ENCODE results near the gene FMNL3. TPM values are rescaled to one million over a fixed set of nuclear protein-coding genes. Genes with fewer than 3 reads are reported as not detected.

FMNL3 gene
- total RNA-seq, 2 donors from 2014 or later, result 3.0 to 6.2 TPM

DNA sequence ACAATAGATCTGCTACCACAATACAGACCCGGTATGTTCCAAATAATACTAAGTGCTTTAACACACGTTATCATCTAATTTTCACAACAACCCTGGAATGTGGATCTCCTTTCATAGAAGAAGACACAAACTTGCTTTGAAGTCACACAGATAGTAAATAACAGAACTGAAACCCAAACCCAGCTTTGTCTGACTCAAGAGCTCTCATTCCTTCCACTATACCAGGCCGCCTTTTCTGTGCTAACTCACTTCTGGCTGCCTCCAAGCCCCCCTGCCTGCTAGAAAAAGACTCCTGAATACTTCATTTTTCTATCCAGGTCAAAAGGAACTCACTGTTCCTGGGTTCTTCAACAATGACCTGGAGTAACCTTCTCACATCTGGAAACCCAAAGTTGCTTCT, 46.0 kb downstream of the FMNL3 start:
- no peak for ATAC-seq
- H3K36me3 ChIP-seq (replicated peaks in 1 of 2; ENCODE audit: insufficient read depth in 1 of 2, low read depth in 2 of 2), result no peaks in the 10 kb centered on the region
- H3K4me3 ChIP-seq, result no peak overlapping the region
- TF ChIP-seq POLR2A (IDR thresholded peaks at IDR 0.05), result no peak
- TF ChIP-seq, protein P1, sequence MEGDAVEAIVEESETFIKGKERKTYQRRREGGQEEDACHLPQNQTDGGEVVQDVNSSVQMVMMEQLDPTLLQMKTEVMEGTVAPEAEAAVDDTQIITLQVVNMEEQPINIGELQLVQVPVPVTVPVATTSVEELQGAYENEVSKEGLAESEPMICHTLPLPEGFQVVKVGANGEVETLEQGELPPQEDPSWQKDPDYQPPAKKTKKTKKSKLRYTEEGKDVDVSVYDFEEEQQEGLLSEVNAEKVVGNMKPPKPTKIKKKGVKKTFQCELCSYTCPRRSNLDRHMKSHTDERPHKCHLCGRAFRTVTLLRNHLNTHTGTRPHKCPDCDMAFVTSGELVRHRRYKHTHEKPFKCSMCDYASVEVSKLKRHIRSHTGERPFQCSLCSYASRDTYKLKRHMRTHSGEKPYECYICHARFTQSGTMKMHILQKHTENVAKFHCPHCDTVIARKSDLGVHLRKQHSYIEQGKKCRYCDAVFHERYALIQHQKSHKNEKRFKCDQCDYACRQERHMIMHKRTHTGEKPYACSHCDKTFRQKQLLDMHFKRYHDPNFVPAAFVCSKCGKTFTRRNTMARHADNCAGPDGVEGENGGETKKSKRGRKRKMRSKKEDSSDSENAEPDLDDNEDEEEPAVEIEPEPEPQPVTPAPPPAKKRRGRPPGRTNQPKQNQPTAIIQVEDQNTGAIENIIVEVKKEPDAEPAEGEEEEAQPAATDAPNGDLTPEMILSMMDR (IDR thresholded peaks at IDR 0.05), result no peak
- intact Hi-C loops (cut with DNase I), result no loop called here
- 81 to 84% methylated on average over 3 of the region's 3 CpGs for WGBS, 2 donors
- no peaks in the 10 kb centered on the region for H3K9me3 ChIP-seq
- no peak overlapping the region for H3K27ac ChIP-seq
- no peak for DNase-seq
- peaks cover 8% of the 10 kb centered on the region for H3K4me1 ChIP-seq
- H3K27me3 ChIP-seq, result no peaks in the 10 kb centered on the region

DNA sequence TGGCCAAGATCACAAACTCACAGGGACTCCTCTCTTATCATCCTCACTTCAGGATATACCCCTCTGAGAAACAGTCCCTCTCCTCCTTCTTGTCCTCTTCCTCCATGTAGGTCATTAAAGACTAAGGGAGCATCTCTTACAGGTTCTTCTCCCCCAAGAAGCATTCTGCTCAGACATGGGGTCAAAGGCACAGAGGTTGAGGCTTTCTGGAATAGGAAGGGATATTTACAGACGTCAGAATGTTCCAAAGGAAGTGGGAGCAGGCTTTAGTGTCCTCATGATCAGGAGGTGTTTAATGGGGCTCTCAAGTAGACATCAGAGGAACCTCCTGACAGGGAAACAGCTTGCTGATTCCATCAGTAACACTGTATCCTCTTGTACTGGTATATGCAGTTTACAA, 47.5 kb downstream of the FMNL3 start:
- intact Hi-C loops (cut with DNase I), result no loop called here
- no peak for DNase-seq
- H3K27me3 ChIP-seq, result no peaks in the 10 kb centered on the region
- H3K36me3 ChIP-seq (replicated peaks in 1 of 2; ENCODE audit: insufficient read depth in 1 of 2, low read depth in 2 of 2), result no peaks in the 10 kb centered on the region
- no peaks in the 10 kb centered on the region for H3K9me3 ChIP-seq
- H3K27ac ChIP-seq, result no peak overlapping the region
- H3K4me3 ChIP-seq, result no peak overlapping the region
- WGBS, 2 donors, result 33 to 34% methylated on average over 1 of the region's 1 CpG
- H3K4me1 ChIP-seq, result peaks cover 8% of the 10 kb centered on the region
- no peak for TF ChIP-seq POLR2A (IDR thresholded peaks at IDR 0.05)
- TF ChIP-seq, protein P1 (IDR thresholded peaks at IDR 0.05), result no peak
- ATAC-seq, result no peak

DNA sequence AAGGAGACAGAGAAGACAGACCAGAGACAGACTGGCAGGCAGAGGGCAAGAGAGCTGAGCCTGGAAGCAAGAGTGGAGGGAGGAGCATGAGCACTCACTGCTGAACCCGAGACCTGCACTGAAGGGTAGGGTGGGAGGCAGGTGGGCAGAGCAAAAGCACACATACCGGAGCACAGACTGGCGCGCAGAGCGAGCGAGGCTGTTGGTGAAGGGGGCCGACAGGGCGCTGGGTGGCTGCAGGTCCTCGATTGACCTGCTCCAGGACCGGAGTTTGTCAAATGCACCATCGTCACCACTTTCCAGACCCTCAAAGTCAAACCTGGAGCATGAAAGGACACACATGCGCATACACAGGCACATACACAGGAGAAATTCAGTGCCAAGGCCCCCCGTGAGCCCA, 48.9 kb downstream of the FMNL3 start:
- TF ChIP-seq, protein P1 (IDR thresholded peaks at IDR 0.05), result no peak
- TF ChIP-seq POLR2A (IDR thresholded peaks at IDR 0.05), result no peak
- Histone ChIP-seq H3K36me3 (replicated peaks in 1 of 2; ENCODE audit: insufficient read depth in 1 of 2, low read depth in 2 of 2) (no peaks in the 10 kb centered on the region), H3K27me3 (no peaks in the 10 kb centered on the region), H3K9me3 (no peaks in the 10 kb centered on the region), H3K4me1 (peaks cover 2% of the 10 kb centered on the region), H3K27ac (no peak overlapping the region), H3K4me3 (no peak overlapping the region)
- intact Hi-C loops (cut with DNase I), result no loop called here
- no peak for DNase-seq
- ATAC-seq, result no peak
- 77 to 81% methylated on average over 13 of the region's 13 CpGs for WGBS, 2 donors

DNA sequence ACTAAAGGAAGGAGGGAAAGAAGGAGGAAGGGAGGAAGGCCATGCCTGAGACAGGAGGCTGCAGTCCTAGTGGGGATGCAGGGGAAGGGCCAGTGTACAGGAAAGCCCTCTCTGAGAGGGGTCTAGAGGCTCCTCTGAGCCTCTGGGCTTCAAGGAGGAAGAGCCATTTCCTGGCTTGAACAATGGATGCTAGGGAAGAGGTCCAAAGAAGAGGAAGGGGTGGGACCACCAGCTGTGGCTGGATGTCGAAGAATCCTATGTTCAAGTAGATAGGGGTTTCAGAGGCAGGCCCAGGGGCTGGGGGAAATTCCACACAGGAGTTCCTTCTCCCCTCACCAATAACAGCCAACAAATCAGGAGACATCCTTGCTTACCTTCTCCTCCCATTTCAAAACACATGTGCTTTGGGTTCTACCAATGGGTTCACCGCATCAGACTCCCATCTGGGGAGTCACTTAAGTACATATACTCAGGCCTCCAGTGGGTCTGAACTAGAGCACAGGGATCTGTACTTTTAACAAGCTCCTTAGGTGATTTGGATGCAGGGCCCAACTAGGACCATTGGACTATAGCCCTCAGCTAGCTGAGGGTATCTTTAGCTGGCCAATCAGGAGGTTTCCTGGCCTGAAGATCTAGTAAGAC, 51.5 kb downstream of the FMNL3 start:
- ATAC-seq (peak; percentile 22), DNase-seq (no peak)
- intact Hi-C loops (cut with DNase I), result no loop called here
- no peaks in the 10 kb centered on the region for H3K9me3 ChIP-seq
- H3K27ac ChIP-seq, result no peak overlapping the region
- H3K4me3 ChIP-seq, result no peak overlapping the region
- TF ChIP-seq, protein P1 (IDR thresholded peaks at IDR 0.05), result no peak
- no peak for TF ChIP-seq POLR2A (IDR thresholded peaks at IDR 0.05)
- WGBS, 2 donors, result 77 to 81% methylated on average over 2 of the region's 2 CpGs
- no peaks in the 10 kb centered on the region for H3K36me3 ChIP-seq (replicated peaks in 1 of 2; ENCODE audit: insufficient read depth in 1 of 2, low read depth in 2 of 2)
- no peaks in the 10 kb centered on the region for H3K4me1 ChIP-seq
- H3K27me3 ChIP-seq, result no peaks in the 10 kb centered on the region

DNA sequence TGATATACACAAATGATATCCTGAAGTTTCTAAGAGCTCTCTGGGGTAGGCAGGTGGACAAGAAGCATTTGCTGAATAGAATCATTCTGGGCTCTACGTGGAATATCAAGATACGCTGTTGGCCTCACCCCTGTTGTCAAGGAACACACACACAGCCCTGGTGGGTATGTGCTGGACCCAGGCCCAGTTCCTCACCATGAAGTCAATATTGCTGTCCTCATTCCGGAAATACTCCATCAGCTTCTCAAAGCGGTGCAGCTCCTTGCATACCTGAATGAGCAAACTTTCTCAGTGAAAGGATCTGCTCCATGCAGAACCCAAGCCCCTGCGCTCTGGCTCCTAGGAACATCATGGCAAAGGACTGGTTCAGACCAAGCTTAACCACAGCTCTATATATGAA, 52.5 kb downstream of the FMNL3 start:
- H3K4me1 ChIP-seq, result no peaks in the 10 kb centered on the region
- no peak overlapping the region for H3K27ac ChIP-seq
- H3K4me3 ChIP-seq, result no peak overlapping the region
- TF ChIP-seq, protein P1 (IDR thresholded peaks at IDR 0.05), result no peak
- no peak for TF ChIP-seq POLR2A (IDR thresholded peaks at IDR 0.05)
- DNase-seq, result no peak
- H3K36me3 ChIP-seq (replicated peaks in 1 of 2; ENCODE audit: insufficient read depth in 1 of 2, low read depth in 2 of 2), result no peaks in the 10 kb centered on the region
- intact Hi-C loops (cut with DNase I), result no loop called here
- ATAC-seq, result no peak
- no peaks in the 10 kb centered on the region for H3K27me3 ChIP-seq
- 82 to 86% methylated on average over 5 of the region's 5 CpGs for WGBS, 2 donors
- no peaks in the 10 kb centered on the region for H3K9me3 ChIP-seq

Data from body of pancreas (tissue), 4 donors.